ENCODE data around the gene FBRSL1.

Gene FBRSL1

GRCh38 chr12:132488127-132489077, 1.5 kb upstream of the FBRSL1 start:
- no peak for DNase-seq (ENCODE audit: low read depth)
- Histone ChIP-seq H3K9me3 (ENCODE audit: control insufficient read depth, low read length) (no peaks in the 10 kb centered on the region), H3K4me3 (ENCODE audit: low read length) (no peak overlapping the region)

GRCh38 chr12:132489078-132489601, 811 bp upstream of the FBRSL1 start:
- Histone ChIP-seq H3K9ac (ENCODE audit: low read length) (no peak overlapping the region), H3K4me1 (ENCODE audit: control insufficient read depth, insufficient read depth, low read length) (peaks cover 21% of the 10 kb centered on the region), H3K9me3 (ENCODE audit: control insufficient read depth, low read length) (no peaks in the 10 kb centered on the region), H3K27me3 (replicated peaks; ENCODE audit: control insufficient read depth, insufficient read depth, low read length) (peaks cover 4% of the 10 kb centered on the region), H3K36me3 (ENCODE audit: control insufficient read depth, insufficient read depth, low read length, severe bottlenecking) (no peaks in the 10 kb centered on the region), H3K4me3 (ENCODE audit: low read length) (no peak overlapping the region)
- peak; percentile 35 for DNase-seq (ENCODE audit: low read depth)

More at GRCh38 chr12:132488127-132489077, 1.5 kb upstream of the FBRSL1 start:
- H3K4me1 ChIP-seq (ENCODE audit: control insufficient read depth, insufficient read depth, low read length), result peaks cover 19% of the 10 kb centered on the region
- H3K9ac ChIP-seq (ENCODE audit: low read length), result no peak overlapping the region
- no peaks in the 10 kb centered on the region for H3K36me3 ChIP-seq (ENCODE audit: control insufficient read depth, insufficient read depth, low read length, severe bottlenecking)
- peaks cover 4% of the 10 kb centered on the region for H3K27me3 ChIP-seq (replicated peaks; ENCODE audit: control insufficient read depth, insufficient read depth, low read length)

DNA sequence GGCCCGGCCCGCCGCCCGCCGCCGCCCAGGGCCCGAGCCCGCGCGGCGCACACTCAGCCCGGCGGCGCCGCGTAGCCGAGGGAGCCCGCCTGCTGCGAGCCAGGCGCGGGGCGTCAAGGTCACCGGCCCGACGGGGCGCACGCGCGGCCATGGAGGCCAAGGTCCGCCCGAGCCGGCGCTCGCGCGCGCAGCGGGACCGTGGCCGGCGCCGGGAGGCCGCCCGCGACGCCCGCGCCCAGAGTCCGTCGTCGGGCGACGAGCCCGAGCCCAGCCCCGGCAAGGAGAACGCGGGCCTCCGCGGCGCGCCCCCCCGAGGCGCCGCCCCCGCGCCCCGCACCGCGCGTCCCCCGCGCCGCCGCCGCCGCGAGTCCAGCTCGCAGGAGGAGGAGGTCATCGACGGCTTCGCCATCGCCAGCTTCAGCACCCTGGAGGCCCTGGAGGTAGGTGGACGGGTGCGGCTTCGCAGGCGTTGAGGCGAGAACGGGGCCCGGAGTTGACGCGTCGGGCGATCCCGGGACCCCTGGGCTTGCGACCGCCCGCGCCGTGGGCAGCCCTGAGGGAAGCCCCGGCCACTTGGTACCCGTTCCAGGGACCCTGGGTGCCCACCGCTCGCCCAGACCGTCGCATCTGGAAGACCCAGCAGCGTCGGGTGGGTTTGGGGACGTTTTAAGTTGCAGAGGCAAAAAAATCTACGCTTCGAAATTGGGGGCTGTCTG, 629 bp downstream of the FBRSL1 start:
- Histone ChIP-seq H3K27me3 (replicated peaks; ENCODE audit: control insufficient read depth, insufficient read depth, low read length) (peaks cover 2% of the 10 kb centered on the region), H3K36me3 (ENCODE audit: control insufficient read depth, insufficient read depth, low read length, severe bottlenecking) (no peaks in the 10 kb centered on the region), H3K4me1 (ENCODE audit: control insufficient read depth, insufficient read depth, low read length) (peaks cover 26% of the 10 kb centered on the region), H3K9ac (ENCODE audit: low read length) (peak overlapping the region; percentile 84), H3K9me3 (ENCODE audit: control insufficient read depth, low read length) (no peaks in the 10 kb centered on the region), H3K4me3 (ENCODE audit: low read length) (peak overlapping the region; percentile 86)
- DNase-seq (ENCODE audit: low read depth), result peak; percentile 57

DNA sequence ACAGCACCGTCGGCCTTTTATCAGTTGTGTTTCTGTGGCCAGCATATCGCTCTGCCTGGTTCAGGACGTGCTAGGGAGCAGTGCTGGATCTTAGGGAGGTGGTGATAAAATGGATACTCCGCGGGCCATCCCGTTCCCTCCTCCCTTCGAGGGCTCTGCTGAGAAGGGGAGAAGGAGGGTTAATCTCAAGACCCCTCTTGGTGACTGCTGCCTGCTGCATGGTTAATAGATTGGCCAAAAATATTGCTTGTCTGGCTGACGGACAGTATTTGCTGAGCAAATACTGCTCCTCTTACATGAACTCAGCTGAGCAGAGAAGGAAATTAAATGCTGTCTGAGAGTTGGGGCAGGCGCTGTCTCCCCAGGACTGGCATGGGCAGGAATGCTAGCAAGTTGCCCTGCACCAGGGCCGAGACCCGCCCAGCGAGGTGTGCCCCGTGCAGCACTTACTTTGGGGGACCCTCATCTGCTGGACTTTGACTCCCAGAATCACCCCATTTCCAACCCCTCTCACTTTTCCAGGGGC, 1.2 kb downstream of the FBRSL1 start:
- Histone ChIP-seq H3K27me3 (replicated peaks; ENCODE audit: control insufficient read depth, insufficient read depth, low read length) (no peaks in the 10 kb centered on the region), H3K4me1 (ENCODE audit: control insufficient read depth, insufficient read depth, low read length) (peaks cover 26% of the 10 kb centered on the region), H3K4me3 (ENCODE audit: low read length) (peak overlapping the region; percentile 86), H3K9me3 (ENCODE audit: control insufficient read depth, low read length) (no peaks in the 10 kb centered on the region), H3K36me3 (ENCODE audit: control insufficient read depth, insufficient read depth, low read length, severe bottlenecking) (no peaks in the 10 kb centered on the region), H3K9ac (ENCODE audit: low read length) (peak overlapping the region; percentile 84)
- peak; percentile 15 for DNase-seq (ENCODE audit: low read depth)

- no peak for DNase-seq (ENCODE audit: low read depth)
- Histone ChIP-seq H3K4me3 (ENCODE audit: low read length) (peak overlapping the region; percentile 86), H3K9me3 (ENCODE audit: control insufficient read depth, low read length) (no peaks in the 10 kb centered on the region), H3K9ac (ENCODE audit: low read length) (peak overlapping the region; percentile 84), H3K36me3 (ENCODE audit: control insufficient read depth, insufficient read depth, low read length, severe bottlenecking) (no peaks in the 10 kb centered on the region), H3K27me3 (replicated peaks; ENCODE audit: control insufficient read depth, insufficient read depth, low read length) (no peaks in the 10 kb centered on the region), H3K4me1 (ENCODE audit: control insufficient read depth, insufficient read depth, low read length) (peaks cover 26% of the 10 kb centered on the region)
Observed at GRCh38 chr12:132491761-132492378, 1.9 kb downstream of the FBRSL1 start.

- Histone ChIP-seq H3K36me3 (ENCODE audit: control insufficient read depth, insufficient read depth, low read length, severe bottlenecking) (no peaks in the 10 kb centered on the region), H3K27me3 (replicated peaks; ENCODE audit: control insufficient read depth, insufficient read depth, low read length) (no peaks in the 10 kb centered on the region), H3K9ac (ENCODE audit: low read length) (peak overlapping the region; percentile 84), H3K4me3 (ENCODE audit: low read length) (no peak overlapping the region), H3K9me3 (ENCODE audit: control insufficient read depth, low read length) (no peaks in the 10 kb centered on the region), H3K4me1 (ENCODE audit: control insufficient read depth, insufficient read depth, low read length) (peaks cover 26% of the 10 kb centered on the region)
- no peak for DNase-seq (ENCODE audit: low read depth)
Observed at GRCh38 chr12:132492522-132492921, 2.6 kb downstream of the FBRSL1 start.

GRCh38 chr12:132492951-132493350, 3.0 kb downstream of the FBRSL1 start:
- H3K4me3 ChIP-seq (ENCODE audit: low read length), result no peak overlapping the region
- H3K4me1 ChIP-seq (ENCODE audit: control insufficient read depth, insufficient read depth, low read length), result peaks cover 26% of the 10 kb centered on the region
- no peak overlapping the region for H3K9ac ChIP-seq (ENCODE audit: low read length)
- H3K27me3 ChIP-seq (replicated peaks; ENCODE audit: control insufficient read depth, insufficient read depth, low read length), result no peaks in the 10 kb centered on the region
- DNase-seq (ENCODE audit: low read depth), result no peak
- no peaks in the 10 kb centered on the region for H3K36me3 ChIP-seq (ENCODE audit: control insufficient read depth, insufficient read depth, low read length, severe bottlenecking)
- no peaks in the 10 kb centered on the region for H3K9me3 ChIP-seq (ENCODE audit: control insufficient read depth, low read length)

- Histone ChIP-seq H3K4me1 (ENCODE audit: control insufficient read depth, insufficient read depth, low read length) (peaks cover 26% of the 10 kb centered on the region), H3K9me3 (ENCODE audit: control insufficient read depth, low read length) (no peaks in the 10 kb centered on the region), H3K9ac (ENCODE audit: low read length) (no peak overlapping the region), H3K27me3 (replicated peaks; ENCODE audit: control insufficient read depth, insufficient read depth, low read length) (no peaks in the 10 kb centered on the region), H3K4me3 (ENCODE audit: low read length) (no peak overlapping the region), H3K36me3 (ENCODE audit: control insufficient read depth, insufficient read depth, low read length, severe bottlenecking) (no peaks in the 10 kb centered on the region)
- no peak for DNase-seq (ENCODE audit: low read depth)
Observed at GRCh38 chr12:132493482-132494178, 3.7 kb downstream of the FBRSL1 start.

DNA sequence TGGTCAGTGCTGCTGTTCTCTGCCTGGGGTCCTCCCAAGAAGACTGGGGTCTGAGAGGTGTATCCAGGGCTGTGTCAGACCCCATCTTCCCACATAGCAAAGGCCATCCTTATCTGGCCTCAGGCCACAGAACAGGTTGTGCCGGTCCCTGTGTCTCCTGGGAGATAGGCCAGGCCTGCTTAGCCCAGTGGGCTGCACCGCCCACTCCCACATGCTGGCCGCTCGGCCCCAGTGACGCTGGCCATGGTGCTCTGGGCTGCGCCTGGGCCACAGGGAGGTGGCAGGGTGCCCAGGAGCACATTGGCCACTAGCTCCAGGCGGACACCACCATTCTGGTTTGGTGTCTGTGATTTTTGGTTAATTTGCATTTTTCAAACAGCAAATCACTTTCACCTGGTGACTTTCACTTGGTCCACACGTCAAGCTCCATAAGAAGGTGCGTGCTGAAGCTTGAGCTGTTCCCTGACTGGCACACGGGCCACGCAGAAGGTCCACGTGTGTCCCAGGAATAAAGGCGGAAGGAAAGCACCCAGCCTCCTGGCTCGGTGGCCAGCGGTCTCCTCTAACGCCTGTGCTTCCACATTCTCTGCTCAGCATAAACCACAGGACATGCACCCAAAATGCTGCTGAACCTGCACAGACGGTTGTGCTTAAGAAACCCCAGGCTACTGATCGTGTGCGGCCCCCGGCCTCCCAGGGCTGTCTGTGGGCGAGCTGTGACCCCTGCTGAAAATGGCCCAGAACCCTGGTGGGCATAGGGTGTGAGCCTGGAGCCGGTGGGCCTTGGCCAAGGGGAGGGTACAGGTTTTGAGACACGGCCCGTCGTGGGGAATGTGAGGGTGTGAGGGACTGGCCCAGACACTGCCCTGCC, 4.6 kb downstream of the FBRSL1 start:
- peaks cover 26% of the 10 kb centered on the region for H3K4me1 ChIP-seq (ENCODE audit: control insufficient read depth, insufficient read depth, low read length)
- no peaks in the 10 kb centered on the region for H3K9me3 ChIP-seq (ENCODE audit: control insufficient read depth, low read length)
- H3K4me3 ChIP-seq (ENCODE audit: low read length), result no peak overlapping the region
- no peaks in the 10 kb centered on the region for H3K36me3 ChIP-seq (ENCODE audit: control insufficient read depth, insufficient read depth, low read length, severe bottlenecking)
- H3K9ac ChIP-seq (ENCODE audit: low read length), result no peak overlapping the region
- no peak for DNase-seq (ENCODE audit: low read depth)
- no peaks in the 10 kb centered on the region for H3K27me3 ChIP-seq (replicated peaks; ENCODE audit: control insufficient read depth, insufficient read depth, low read length)

DNA sequence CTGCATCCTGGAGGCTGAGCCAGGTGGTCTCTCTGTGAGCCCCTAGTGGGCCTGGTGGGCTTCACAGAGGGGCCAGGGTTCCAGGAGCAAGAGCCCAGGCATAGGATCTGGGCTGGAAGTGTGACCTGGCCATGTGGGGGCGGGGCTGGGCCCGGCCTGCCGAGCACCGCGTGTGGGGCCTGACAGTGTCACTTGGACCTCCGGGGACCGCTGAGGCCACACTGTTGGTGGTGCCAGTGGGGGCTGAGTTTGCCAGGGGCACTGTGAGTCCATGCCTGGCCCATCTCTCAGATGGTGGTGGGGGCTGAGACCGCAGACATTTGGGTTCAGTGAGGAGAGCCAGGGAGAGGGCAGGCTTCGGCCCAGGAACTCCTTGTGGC, 5.2 kb downstream of the FBRSL1 start:
- H3K4me1 ChIP-seq (ENCODE audit: control insufficient read depth, insufficient read depth, low read length), result peaks cover 26% of the 10 kb centered on the region
- H3K4me3 ChIP-seq (ENCODE audit: low read length), result no peak overlapping the region
- H3K9me3 ChIP-seq (ENCODE audit: control insufficient read depth, low read length), result no peaks in the 10 kb centered on the region
- no peaks in the 10 kb centered on the region for H3K36me3 ChIP-seq (ENCODE audit: control insufficient read depth, insufficient read depth, low read length, severe bottlenecking)
- no peak for DNase-seq (ENCODE audit: low read depth)
- H3K27me3 ChIP-seq (replicated peaks; ENCODE audit: control insufficient read depth, insufficient read depth, low read length), result no peaks in the 10 kb centered on the region
- no peak overlapping the region for H3K9ac ChIP-seq (ENCODE audit: low read length)
